GM12878 (cell line): ENCODE results near the gene MPRIP. TPM values are rescaled to one million over a fixed set of nuclear protein-coding genes. Genes with fewer than 3 reads are reported as not detected.

ENCODE experiments used
- ATAC-seq: fragments of 200-7000 bp; cut with Tn5 transposase; 3 replicates; pipeline ENCODE4 v1.9.1; 2020; ENCODE audit warnings: mild to moderate bottlenecking, moderate library complexity
- BruUV-seq: library from RNA; stranded (reverse); fragments of 400-500 nt; replicated peaks from 2 replicates; lab custom pipeline; 2021; lab: Mats Ljungman, UMichigan
- CTCF ChIA-PET: fragments of 300-600 bp; sonication (Branson Sonifier 250); formaldehyde crosslinking; extraction: SDS; loops from one replicate; lab custom pipeline; 2021; ENCODE audit warnings: inconsistent platforms; lab: Yijun Ruan, JAX
- POLR2A ChIA-PET: fragments of 350-600 bp; formaldehyde crosslinking; extraction: SDS; loops from one replicate; lab custom pipeline; 2021; ENCODE audit warnings: inconsistent platforms; lab: Charles Lee
- RAD21 ChIA-PET: fragments of 300-600 bp; sonication (Branson Sonifier 250); formaldehyde crosslinking; loops from one replicate; lab custom pipeline; 2023; ENCODE audit warnings: antibody characterized with exemption; ENCODE audit not compliant: unreplicated experiment; lab: Charles Lee
- SMC1A ChIA-PET: fragments of 300-600 bp; sonication (Branson Sonifier 250); formaldehyde crosslinking; loops from one replicate; lab custom pipeline; 2023; ENCODE audit not compliant: unreplicated experiment, uncharacterized antibody; lab: Charles Lee
- DNase-seq: peaks from one replicate; pipeline ENCODE4 v3.0.0-alpha.2; 2011; ENCODE audit warnings: low read depth, low spot score
- FAIRE-seq: peaks from 3 replicates; lab custom pipeline; 2011; peaks lifted over from hg19 to GRCh38; lab: Jason Lieb, UNC
- H2AFZ ChIP-seq: 2 replicates; pipeline ENCODE4 v1.6.0; 2011; ENCODE audit warnings: low read depth, low read length, control low read depth; ENCODE audit not compliant: control insufficient read depth
- H3K27ac ChIP-seq: 2 replicates; pipeline ENCODE4 v1.5.1; 2011; ENCODE audit warnings: control low read depth; ENCODE audit not compliant: control insufficient read depth, insufficient read depth
- H3K27me3 ChIP-seq, 2 experiments: replicated peaks in 1 of 2; 2 replicates each; pipeline versions ENCODE4 v1.6.0 to v1.6.1; 2011; ENCODE audit warnings: low read length in 1 of 2; ENCODE audit not compliant: control insufficient read depth in 2 of 2, insufficient read depth in 2 of 2
- H3K36me3 ChIP-seq, 2 experiments: 2 replicates each; pipeline ENCODE4 v1.5.1; 2011; ENCODE audit warnings: low read length in 1 of 2; ENCODE audit not compliant: control insufficient read depth in 2 of 2, insufficient read depth in 2 of 2
- H3K4me1 ChIP-seq: 2 replicates; pipeline ENCODE4 v1.6.1; 2011; ENCODE audit warnings: mild to moderate bottlenecking, low read length, moderate library complexity, mixed read lengths; ENCODE audit not compliant: control insufficient read depth, insufficient read depth
- H3K4me2 ChIP-seq: 2 replicates; pipeline ENCODE4 v1.6.0; 2011; ENCODE audit warnings: control low read depth; ENCODE audit not compliant: control insufficient read depth, insufficient read depth
- H3K4me3 ChIP-seq: fragments of 200-600 bp; sonication (generic); 2 replicates; pipeline ENCODE4 v1.5.1; 2016
- H3K79me2 ChIP-seq: 2 replicates; pipeline ENCODE4 v1.6.0; 2011; ENCODE audit warnings: low read length; ENCODE audit not compliant: control insufficient read depth, insufficient read depth
- H3K9ac ChIP-seq: 2 replicates; pipeline ENCODE4 v1.8.0; 2011; ENCODE audit warnings: low read length, control low read depth, mixed read lengths; ENCODE audit not compliant: control insufficient read depth, insufficient read depth
- H3K9me3 ChIP-seq: replicated peaks from 3 replicates; pipeline ENCODE4 v1.5.1; 2011; ENCODE audit warnings: mild to moderate bottlenecking, low read length; ENCODE audit not compliant: control insufficient read depth, insufficient read depth
- H4K20me1 ChIP-seq: 2 replicates; pipeline ENCODE4 v1.6.0; 2011; ENCODE audit not compliant: control insufficient read depth, insufficient read depth
- BHLHE40 ChIP-seq, 2 experiments: fragments of 450-650 bp in 1 of 2; IDR thresholded peaks; 2 replicates each; pipeline ENCODE4 v1.6.1; 2011 to 2017; ENCODE audit warnings: low read depth in 2 of 2, borderline replicate concordance in 1 of 2, improper control_type of control experiment in 1 of 2, low read length in 1 of 2, mild to moderate bottlenecking in 1 of 2
- CHD4 ChIP-seq: fragments of 200-600 bp; sonication (generic); IDR thresholded peaks from 2 replicates; pipeline ENCODE4 v1.6.1; 2016; ENCODE audit warnings: mild to moderate bottlenecking
- DPF2 ChIP-seq: fragments of 450-650 bp; IDR thresholded peaks from 2 replicates; pipeline ENCODE4 v1.6.1; 2017; ENCODE audit warnings: mild to moderate bottlenecking
- POU2F2 ChIP-seq: IDR thresholded peaks from 3 replicates; pipeline ENCODE4 v1.6.1; 2011; ENCODE audit warnings: low read depth, mild to moderate bottlenecking, low read length, borderline replicate concordance
- RCOR1 ChIP-seq: conservative IDR thresholded peaks from 2 replicates; pipeline ENCODE4 v1.6.1; 2012; ENCODE audit warnings: low read depth, low read length, improper control_type of control experiment
- RELB ChIP-seq: fragments of 450-650 bp; IDR thresholded peaks from 2 replicates; pipeline ENCODE4 v1.6.1; 2017; ENCODE audit warnings: low read depth, mild to moderate bottlenecking, moderate library complexity
- WGBS: methylation state at CpG from one replicate; pipeline ENCODE4 v1.1.6; 2016; ENCODE audit warnings: low lambda C conversion rate; ENCODE audit not compliant: insufficient replicate concordance, insufficient coverage; ENCODE audit errors: missing lambda C conversion rate; 5-methylcytosine and 5-hydroxymethylcytosine counted together
- in situ Hi-C: fragments of 300-500 bp; cut with MboI; formaldehyde crosslinking; loops from 9 replicates; pipeline ENCODE4 v1.14.3; 2018; ENCODE audit warnings: mixed read lengths
- intact Hi-C: fragments of 100-400 bp; cut with micrococcal nuclease; formaldehyde crosslinking; loops from one replicate; pipeline ENCODE4 v1.14.2; 2022; ENCODE audit not compliant: unreplicated experiment
- polyA plus RNA-seq, 11 experiments: library from polyadenylated mRNA; depleted of rRNA in 4 of 11; unstranded in 6 of 11; stranded (reverse) in 5 of 11; fragments of >200 nt; fragmentation: Nextera tagmentation in 4 of 11; fragmentation: Illumina TruSeq in 1 of 11; extraction: Ambion mirVana in 4 of 11; extraction: Trizol in 1 of 11; gene quantifications; 1 replicate in 1 of 11; 2 replicates in 10 of 11; pipeline versions ENCODE4 v1.2.1 to v1.2.3, GENCODE V29; 2011 to 2016; ENCODE audit warnings: inconsistent platforms in 2 of 11, missing spikeins in 2 of 11, low read depth in 1 of 11
- total RNA-seq, 4 experiments: library from RNA; depleted of rRNA in 3 of 4; stranded (reverse); fragments of >200 nt in 3 of 4; fragmentation: Illumina TruSeq in 1 of 4; extraction: Trizol in 1 of 4; gene quantifications; 2 replicates each; pipeline versions ENCODE4 v1.2.1 to v1.2.3, GENCODE V29; 2013 to 2021

MPRIP gene
- total and polyA plus RNA-seq, 10 of the 15 experiments (the other 5 are each of a cell fraction or from before 2014, with no cell fraction given): 16.5 to 168 (median 71.7) TPM

- POLR2A ChIA-PET: interaction anchor here (0.8 kb wide), 1 partner anchor 22 kb away, joined by 3 read pairs; no protein-coding TSS in a partner anchor
- SMC1A ChIA-PET: interaction anchor here (0.7 to 1.4 kb wide), 4 partner anchors 8 to 25 kb away, joined by 3 to 4 read pairs (median 3); no protein-coding TSS in a partner anchor
- BruUV-seq: no TSS peak
- Histone ChIP-seq H3K27me3 (no peaks in the 10 kb centered on the region), H4K20me1 (no peaks in the 10 kb centered on the region), H3K79me2 (peaks cover 32% of the 10 kb centered on the region), H3K9ac (peak overlapping the region; percentile 81), H3K4me1 (peaks cover 9% of the 10 kb centered on the region; the same call in 1 of the 2 replicates), H3K36me3 (peaks cover 2 to 7% of the 10 kb centered on the region in 2 experiments), H3K9me3 (no peaks in the 10 kb centered on the region), H3K4me3 (peak overlapping the region; percentile 74), H3K27ac (peak overlapping the region; percentile 52)
- CTCF ChIA-PET: interaction anchor here (1.4 to 1.5 kb wide), 2 partner anchors 10 to 14 kb away, joined by 3 read pairs; no protein-coding TSS in a partner anchor
- ATAC-seq (no peak), DNase-seq (no peak), FAIRE-seq (no peak)
- RAD21 ChIA-PET: interaction anchor here (1.0 to 1.2 kb wide), 2 partner anchors 13 to 40 kb away, joined by 3 to 4 read pairs; no protein-coding TSS in a partner anchor
- intact Hi-C loops: loop anchor here (2.0 to 10.0 kb wide), 3 partner anchors 26 to 200 kb away; partner anchors contain the start of gene NT5M
- in situ Hi-C loops: no loop called here
- 29% methylated on average over 14 of the region's 14 CpGs for WGBS
- no peak for TF ChIP-seq DPF2
- TF ChIP-seq RCOR1: no peak
- TF ChIP-seq POU2F2: 0 out of 3 replicates have a peak, but pooled peaks have one; percentile 11
- TF ChIP-seq CHD4: no peak
- no peak for TF ChIP-seq RELB
- peak; percentile 29 to 83; a peak in 2 of 4 replicates for TF ChIP-seq BHLHE40 (IDR thresholded peaks at IDR 0.05; ENCODE audit: borderline replicate concordance in 1 of 2, low read depth in 2 of 2, low read length in 1 of 2)
- TF ChIP-seq, all 136 proteins: peak for 2
- H3K4me2 ChIP-seq: peak overlapping the region; percentile 99
- no peak overlapping the region for H2AFZ ChIP-seq
Measured at GRCh38 chr17:17204635-17205231, 162.5 kb downstream of the MPRIP start.
